GM12878 (cell line): ENCODE results near the gene VBP1. TPM values are rescaled to one million over a fixed set of nuclear protein-coding genes. Genes with fewer than 3 reads are reported as not detected.

Source experiments
- ATAC-seq: fragments of 200-7000 bp; cut with Tn5 transposase; 3 replicates; pipeline ENCODE4 v1.9.1; 2020; ENCODE audit warnings: mild to moderate bottlenecking, moderate library complexity
- BruUV-seq: library from RNA; stranded (reverse); fragments of 400-500 nt; replicated peaks from 2 replicates; lab custom pipeline; 2021; lab: Mats Ljungman, UMichigan
- CTCF ChIA-PET: fragments of 300-600 bp; sonication (Branson Sonifier 250); formaldehyde crosslinking; extraction: SDS; loops from one replicate; lab custom pipeline; 2021; ENCODE audit warnings: inconsistent platforms; lab: Yijun Ruan, JAX
- POLR2A ChIA-PET: fragments of 350-600 bp; formaldehyde crosslinking; extraction: SDS; loops from one replicate; lab custom pipeline; 2021; ENCODE audit warnings: inconsistent platforms; lab: Charles Lee
- RAD21 ChIA-PET: fragments of 300-600 bp; sonication (Branson Sonifier 250); formaldehyde crosslinking; loops from one replicate; lab custom pipeline; 2023; ENCODE audit warnings: antibody characterized with exemption; ENCODE audit not compliant: unreplicated experiment; lab: Charles Lee
- SMC1A ChIA-PET: fragments of 300-600 bp; sonication (Branson Sonifier 250); formaldehyde crosslinking; loops from one replicate; lab custom pipeline; 2023; ENCODE audit not compliant: unreplicated experiment, uncharacterized antibody; lab: Charles Lee
- DNase-seq: peaks from one replicate; pipeline ENCODE4 v3.0.0-alpha.2; 2011; ENCODE audit warnings: low read depth, low spot score
- FAIRE-seq: peaks from 3 replicates; lab custom pipeline; 2011; peaks lifted over from hg19 to GRCh38; lab: Jason Lieb, UNC
- H2AFZ ChIP-seq: 2 replicates; pipeline ENCODE4 v1.6.0; 2011; ENCODE audit warnings: low read depth, low read length, control low read depth; ENCODE audit not compliant: control insufficient read depth
- H3K27ac ChIP-seq: 2 replicates; pipeline ENCODE4 v1.5.1; 2011; ENCODE audit warnings: control low read depth; ENCODE audit not compliant: control insufficient read depth, insufficient read depth
- H3K27me3 ChIP-seq, 2 experiments: replicated peaks in 1 of 2; 2 replicates each; pipeline versions ENCODE4 v1.6.0 to v1.6.1; 2011; ENCODE audit warnings: low read length in 1 of 2; ENCODE audit not compliant: control insufficient read depth in 2 of 2, insufficient read depth in 2 of 2
- H3K36me3 ChIP-seq, 2 experiments: 2 replicates each; pipeline ENCODE4 v1.5.1; 2011; ENCODE audit warnings: low read length in 1 of 2; ENCODE audit not compliant: control insufficient read depth in 2 of 2, insufficient read depth in 2 of 2
- H3K4me1 ChIP-seq: 2 replicates; pipeline ENCODE4 v1.6.1; 2011; ENCODE audit warnings: mild to moderate bottlenecking, low read length, moderate library complexity, mixed read lengths; ENCODE audit not compliant: control insufficient read depth, insufficient read depth
- H3K4me2 ChIP-seq: 2 replicates; pipeline ENCODE4 v1.6.0; 2011; ENCODE audit warnings: control low read depth; ENCODE audit not compliant: control insufficient read depth, insufficient read depth
- H3K4me3 ChIP-seq: fragments of 200-600 bp; sonication (generic); 2 replicates; pipeline ENCODE4 v1.5.1; 2016
- H3K79me2 ChIP-seq: 2 replicates; pipeline ENCODE4 v1.6.0; 2011; ENCODE audit warnings: low read length; ENCODE audit not compliant: control insufficient read depth, insufficient read depth
- H3K9ac ChIP-seq: 2 replicates; pipeline ENCODE4 v1.8.0; 2011; ENCODE audit warnings: low read length, control low read depth, mixed read lengths; ENCODE audit not compliant: control insufficient read depth, insufficient read depth
- H3K9me3 ChIP-seq: replicated peaks from 3 replicates; pipeline ENCODE4 v1.5.1; 2011; ENCODE audit warnings: mild to moderate bottlenecking, low read length; ENCODE audit not compliant: control insufficient read depth, insufficient read depth
- H4K20me1 ChIP-seq: 2 replicates; pipeline ENCODE4 v1.6.0; 2011; ENCODE audit not compliant: control insufficient read depth, insufficient read depth
- BCL3 ChIP-seq: IDR thresholded peaks from 2 replicates; pipeline ENCODE4 v1.6.1; 2011; ENCODE audit warnings: borderline replicate concordance, low read depth, mild to moderate bottlenecking, moderate library complexity, low read length; ENCODE audit not compliant: insufficient read depth, poor library complexity, severe bottlenecking
- E4F1 ChIP-seq: fragments of 450-650 bp; IDR thresholded peaks from 2 replicates; pipeline ENCODE4 v1.6.1; 2018; ENCODE audit warnings: borderline replicate concordance, mild to moderate bottlenecking; ENCODE audit not compliant: partially characterized antibody
- HDAC2 ChIP-seq: fragments of 200-600 bp; sonication (generic); IDR thresholded peaks from 2 replicates; pipeline ENCODE4 v1.6.1; 2017
- IRF3 ChIP-seq: fragments of 450-650 bp; IDR thresholded peaks from 2 replicates; pipeline ENCODE4 v1.6.1; 2014; ENCODE audit warnings: mild to moderate bottlenecking
- NR2C2 ChIP-seq: IDR thresholded peaks from 2 replicates; pipeline ENCODE4 v1.6.1; 2011; ENCODE audit warnings: borderline replicate concordance, low read depth; ENCODE audit not compliant: control insufficient read depth, insufficient read length
- PRDM15 ChIP-seq: fragments of 450-650 bp; formaldehyde crosslinking; IDR thresholded peaks from 2 replicates; pipeline ENCODE4 v1.4.0; 2020; ENCODE audit warnings: mild to moderate bottlenecking, moderate library complexity
- SREBF1 ChIP-seq: IDR thresholded peaks from 2 replicates; pipeline ENCODE4 v1.6.1; 2012; ENCODE audit warnings: mild to moderate bottlenecking, low read length
- WRNIP1 ChIP-seq: IDR thresholded peaks from 2 replicates; pipeline ENCODE4 v1.6.1; 2011; ENCODE audit warnings: low read depth, low read length, improper control_type of control experiment, borderline replicate concordance
- ZNF622 ChIP-seq: fragments of 450-650 bp; IDR thresholded peaks from 2 replicates; pipeline ENCODE4 v1.6.1; 2017; ENCODE audit warnings: mild to moderate bottlenecking, inconsistent platforms
- WGBS: methylation state at CpG from one replicate; pipeline ENCODE4 v1.1.6; 2016; ENCODE audit warnings: low lambda C conversion rate; ENCODE audit not compliant: insufficient replicate concordance, insufficient coverage; ENCODE audit errors: missing lambda C conversion rate; 5-methylcytosine and 5-hydroxymethylcytosine counted together
- in situ Hi-C: fragments of 300-500 bp; cut with MboI; formaldehyde crosslinking; loops from 9 replicates; pipeline ENCODE4 v1.14.3; 2018; ENCODE audit warnings: mixed read lengths
- intact Hi-C: fragments of 100-400 bp; cut with micrococcal nuclease; formaldehyde crosslinking; loops from one replicate; pipeline ENCODE4 v1.14.2; 2022; ENCODE audit not compliant: unreplicated experiment
- polyA plus RNA-seq, 11 experiments: library from polyadenylated mRNA; depleted of rRNA in 4 of 11; unstranded in 6 of 11; stranded (reverse) in 5 of 11; fragments of >200 nt; fragmentation: Nextera tagmentation in 4 of 11; fragmentation: Illumina TruSeq in 1 of 11; extraction: Ambion mirVana in 4 of 11; extraction: Trizol in 1 of 11; gene quantifications; 1 replicate in 1 of 11; 2 replicates in 10 of 11; pipeline versions ENCODE4 v1.2.1 to v1.2.3, GENCODE V29; 2011 to 2016; ENCODE audit warnings: inconsistent platforms in 2 of 11, missing spikeins in 2 of 11, low read depth in 1 of 11
- total RNA-seq, 4 experiments: library from RNA; depleted of rRNA in 3 of 4; stranded (reverse); fragments of >200 nt in 3 of 4; fragmentation: Illumina TruSeq in 1 of 4; extraction: Trizol in 1 of 4; gene quantifications; 2 replicates each; pipeline versions ENCODE4 v1.2.1 to v1.2.3, GENCODE V29; 2013 to 2021

VBP1 gene
- total and polyA plus RNA-seq, 10 of the 15 experiments (the other 5 are each of a cell fraction or from before 2014, with no cell fraction given), result 56.4 to 182 (median 102) TPM

GRCh38 chrX:155169881-155170280 lies 46.4 kb upstream of the VBP1 start:
- ChIA-PET CTCF (interaction anchor here (1.1 kb wide), 1 partner anchor 10 kb away, joined by 4 read pairs; no protein-coding TSS in a partner anchor), RAD21 (no interaction called here), SMC1A (interaction anchor here (0.6 to 1.4 kb wide), 2 partner anchors 35 to 215 kb away, joined by 3 read pairs; no protein-coding TSS in a partner anchor), POLR2A (no interaction called here)
- 46% methylated on average over 2 of the region's 2 CpGs for WGBS
- TF ChIP-seq WRNIP1 (no peak), SREBF1 (no peak), PRDM15 (CRISPR knock-in tag) (no peak), E4F1 (no peak), HDAC2 (no peak), NR2C2 (no peak), IRF3 (no peak), BCL3 (no peak), ZNF622 (no peak)
- no peak for FAIRE-seq
- Histone ChIP-seq H3K4me1 (no peaks in the 10 kb centered on the region), H3K36me3 (no peaks in the 10 kb centered on the region), H3K9me3 (no peaks in the 10 kb centered on the region), H3K4me2 (no peak overlapping the region), H3K9ac (no peak overlapping the region), H3K27ac (no peak overlapping the region), H3K4me3 (no peak overlapping the region), H3K79me2 (no peaks in the 10 kb centered on the region), H3K27me3 (no peaks in the 10 kb centered on the region), H2AFZ (no peak overlapping the region), H4K20me1 (no peaks in the 10 kb centered on the region)
- intact Hi-C loops (no loop called here), in situ Hi-C loops (no loop called here)
- DNase-seq, result no peak
- no peak for ATAC-seq
- BruUV-seq, result no TSS peak
